SK-N-DZ (cell line): ENCODE measurements around the gene SLC8A1.

Experiments used
- DNase-seq: peaks from one replicate; pipeline ENCODE4 v3.0.0-alpha.2; 2015; ENCODE audit warnings: low spot score

The SLC8A1 gene

GRCh38 chr2:40155728-40156127 is 296.2 kb downstream of the SLC8A1 start:
- no peak for DNase-seq

- no peak for DNase-seq
Measured at GRCh38 chr2:40150266-40150665, 301.6 kb downstream of the SLC8A1 start.

- no peak for DNase-seq
Measured at GRCh38 chr2:40148334-40148733, 303.6 kb downstream of the SLC8A1 start.

DNA sequence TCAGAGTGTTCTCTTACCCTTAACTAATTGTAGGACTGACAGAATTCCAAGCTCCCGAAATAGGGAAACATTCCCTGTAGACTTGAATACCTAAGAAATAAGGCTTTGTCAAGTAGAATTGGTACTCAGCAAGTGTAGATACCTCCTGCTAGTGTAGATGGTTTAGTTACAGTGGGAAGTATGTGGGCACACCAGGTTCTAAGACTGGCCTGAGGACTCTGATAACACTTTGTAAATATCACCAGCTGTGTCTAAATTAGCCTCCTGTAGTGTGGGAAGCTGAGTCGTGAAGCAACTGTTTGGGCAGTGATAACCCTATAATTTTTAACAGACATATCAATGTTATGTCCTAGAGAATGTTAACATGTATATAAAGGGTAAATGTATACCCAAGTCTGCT is 304.5 kb downstream of the SLC8A1 start:
- no peak for DNase-seq

DNA sequence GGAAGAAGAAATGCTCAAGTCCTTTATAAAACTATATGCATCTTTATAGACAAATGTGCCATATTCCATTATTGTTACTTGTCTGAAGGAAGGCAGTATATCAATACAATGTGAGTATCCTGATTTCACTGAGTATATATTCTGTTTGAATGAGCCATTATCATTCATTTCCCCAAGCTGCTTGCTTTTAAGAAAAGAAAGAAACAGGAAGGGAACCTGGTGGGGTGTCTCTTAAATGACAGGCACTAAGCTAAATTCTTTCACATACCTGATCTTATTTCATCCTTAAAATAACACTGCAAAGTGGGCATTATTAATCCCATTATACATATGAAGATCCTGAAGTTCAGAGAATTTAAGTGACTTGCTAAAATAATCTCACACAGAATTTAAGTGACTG is 307.9 kb downstream of the SLC8A1 start:
- no peak for DNase-seq

DNA sequence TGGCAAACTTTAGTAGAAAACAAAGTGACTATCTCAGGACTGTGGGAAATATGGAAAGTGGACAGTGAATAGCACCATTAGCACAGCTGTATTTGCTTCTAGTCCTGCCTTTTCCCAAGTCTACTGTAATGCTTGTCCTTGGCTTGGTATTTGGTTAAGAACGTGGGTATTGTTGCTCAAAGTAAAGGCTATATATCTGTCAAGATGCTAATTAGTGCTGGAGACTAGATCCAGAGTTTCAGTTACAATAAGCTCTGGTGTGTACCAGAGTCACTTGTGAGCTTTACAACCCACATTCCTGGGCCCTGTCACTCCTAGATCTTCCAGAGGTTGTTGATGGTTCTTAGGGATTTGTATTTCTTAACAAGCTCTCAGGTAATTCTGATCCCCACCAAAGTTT is 313.6 kb downstream of the SLC8A1 start:
- no peak for DNase-seq

- no peak for DNase-seq
Measured at GRCh38 chr2:40131081-40131704, 320.7 kb downstream of the SLC8A1 start.

GRCh38 chr2:40130251-40130994 is 321.5 kb downstream of the SLC8A1 start:
- DNase-seq, result no peak

GRCh38 chr2:40129725-40130124 is 322.2 kb downstream of the SLC8A1 start:
- DNase-seq, result no peak

- DNase-seq, result no peak
Measured at GRCh38 chr2:40128796-40129195, 323.1 kb downstream of the SLC8A1 start.

GRCh38 chr2:40127890-40128557 is 323.9 kb downstream of the SLC8A1 start:
- no peak for DNase-seq

GRCh38 chr2:40127146-40127545 is 324.7 kb downstream of the SLC8A1 start:
- no peak for DNase-seq

DNA sequence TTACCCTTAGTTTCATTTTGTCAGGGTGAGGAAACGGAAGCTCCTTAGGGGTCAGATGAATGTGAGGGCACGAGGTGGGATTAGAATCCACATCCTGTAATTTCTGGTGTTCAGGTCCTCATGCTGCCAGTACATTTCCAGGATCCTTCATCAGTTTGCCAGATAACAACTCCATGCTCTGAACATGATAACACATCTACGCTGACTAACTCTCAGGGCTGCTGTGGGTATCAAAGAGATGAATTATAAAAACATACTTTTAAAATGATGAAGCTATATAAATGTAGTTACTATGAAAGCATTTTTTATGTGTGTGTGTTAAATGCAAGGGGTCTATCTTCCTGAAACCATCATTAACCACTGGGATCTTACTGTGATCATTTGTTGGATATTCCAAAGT is 325.9 kb downstream of the SLC8A1 start:
- no peak for DNase-seq

GRCh38 chr2:40123746-40124145 is 328.1 kb downstream of the SLC8A1 start:
- DNase-seq, result no peak

DNA sequence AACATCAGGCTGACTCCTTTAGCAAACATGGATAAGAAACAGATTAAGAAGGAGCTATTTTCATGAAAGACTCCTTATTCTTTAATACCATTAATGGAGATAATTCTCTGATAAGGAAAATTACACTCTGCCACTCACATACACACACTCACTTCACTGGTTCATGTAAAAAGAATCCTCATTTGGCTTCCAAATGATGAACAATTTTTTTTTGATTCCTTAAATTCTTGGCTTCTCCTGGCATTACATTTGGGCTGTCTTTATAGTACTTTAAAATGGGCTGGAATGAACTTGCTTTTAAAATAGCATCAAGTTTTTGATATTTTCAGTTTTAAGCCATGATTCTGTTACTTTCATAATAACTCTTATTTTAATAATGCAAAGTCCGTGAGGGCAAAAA is 328.6 kb downstream of the SLC8A1 start:
- DNase-seq, result no peak

- no peak for DNase-seq
Measured at GRCh38 chr2:40120957-40121356, 330.9 kb downstream of the SLC8A1 start.

- DNase-seq, result no peak
Measured at GRCh38 chr2:40120026-40120425, 331.9 kb downstream of the SLC8A1 start.

- no peak for DNase-seq
Measured at GRCh38 chr2:40118622-40119021, 333.3 kb downstream of the SLC8A1 start.

DNA sequence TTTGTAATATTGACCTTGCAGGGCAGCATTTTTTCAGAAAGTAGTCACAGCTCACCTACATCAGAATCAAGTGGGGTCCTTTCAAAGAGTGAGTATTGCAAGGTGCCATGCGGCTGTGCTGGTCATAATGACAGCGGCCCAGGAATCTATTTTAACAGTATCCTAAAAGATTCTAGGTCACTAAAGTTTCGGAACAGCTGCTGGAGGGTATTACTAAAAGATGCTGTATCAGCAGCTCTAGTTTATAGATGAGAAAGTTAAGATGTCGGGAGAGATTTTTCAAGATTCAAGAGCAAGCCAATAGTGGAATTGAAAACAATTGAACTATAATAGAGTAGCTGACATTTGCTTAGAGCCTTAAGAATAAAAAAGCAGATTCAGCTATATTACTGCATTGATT is 336.0 kb downstream of the SLC8A1 start:
- no peak for DNase-seq

- no peak for DNase-seq
Measured at GRCh38 chr2:40115348-40115747, 336.5 kb downstream of the SLC8A1 start.

DNA sequence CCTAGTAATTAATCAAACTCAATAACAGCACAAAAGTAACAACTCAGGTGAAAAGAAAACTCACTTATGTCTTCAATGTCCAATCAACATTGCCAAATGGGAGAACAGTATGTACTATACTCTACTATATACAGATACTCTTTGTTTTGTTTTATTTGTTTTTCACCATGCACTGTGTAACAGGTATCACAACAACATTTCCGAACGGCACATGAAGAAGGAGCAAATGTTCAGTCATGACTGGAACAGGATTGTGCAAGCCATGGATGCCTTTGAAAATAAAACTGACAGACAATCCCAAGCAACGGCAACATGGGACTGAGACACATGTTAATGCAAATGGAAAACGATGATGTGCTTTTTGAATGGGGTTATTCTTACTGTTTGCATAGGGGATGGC is 337.9 kb downstream of the SLC8A1 start:
- DNase-seq, result no peak

DNA sequence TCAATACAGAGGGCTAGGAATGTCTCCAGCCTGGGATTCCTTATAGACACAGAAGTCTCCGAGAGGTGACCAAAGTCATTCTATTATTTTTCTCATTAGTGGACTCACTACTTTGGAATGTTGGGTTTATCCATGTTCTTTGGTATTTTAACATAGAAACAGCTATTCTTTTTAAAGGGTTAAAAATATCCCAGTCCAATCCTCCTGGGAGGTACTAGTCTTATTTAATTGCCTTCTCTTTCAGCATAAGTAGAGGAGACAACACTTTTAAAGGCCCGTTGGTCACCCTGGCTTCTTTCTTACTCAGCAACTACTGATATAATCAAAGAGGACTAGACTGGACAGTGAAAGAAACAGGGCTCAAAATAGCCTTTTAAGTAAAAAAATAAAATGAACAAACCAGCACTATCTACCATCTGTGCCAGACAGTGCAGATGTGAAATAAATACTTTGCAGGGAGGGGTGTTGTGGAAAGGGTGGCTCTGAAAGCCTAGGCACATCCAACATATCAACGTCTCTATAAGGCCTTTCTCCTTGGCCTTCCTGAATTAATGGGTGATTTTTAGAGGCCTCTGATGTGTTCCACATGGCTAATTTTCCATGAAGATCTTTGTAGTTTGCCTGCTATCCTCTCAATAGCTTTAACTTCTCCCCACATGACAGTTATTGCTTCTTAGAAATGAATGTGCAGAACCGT is 338.5 kb downstream of the SLC8A1 start:
- peak; percentile 16 for DNase-seq
